ENCODE measurements around the gene NIPAL3.
A peak's percentile ranks its signal among the peaks of the same experiment; 100 is the strongest.
"Not testable (repeated sequence)": the region's sequence is repeated elsewhere in the genome, so short reads cannot be mapped to it uniquely, and the experiment has no call there.

The NIPAL3 gene

GRCh38 chr1:24425441-24425840, 9.8 kb downstream of the NIPAL3 start:
- DNase-seq = no peak

GRCh38 chr1:24425922-24426321, 10.3 kb downstream of the NIPAL3 start:
- DNase-seq = no peak

- no peak for DNase-seq
Observed at GRCh38 chr1:24426744-24427544, 11.3 kb downstream of the NIPAL3 start.

GRCh38 chr1:24427545-24427862, 11.9 kb downstream of the NIPAL3 start:
- no peak for DNase-seq

GRCh38 chr1:24435782-24436365, 20.3 kb downstream of the NIPAL3 start:
- DNase-seq = no peak

GRCh38 chr1:24437631-24438396, 22.2 kb downstream of the NIPAL3 start:
- DNase-seq = no peak

- DNase-seq = no peak
Observed at GRCh38 chr1:24438423-24438901, 22.9 kb downstream of the NIPAL3 start.

GRCh38 chr1:24440436-24440835, 24.8 kb downstream of the NIPAL3 start:
- DNase-seq = no peak

GRCh38 chr1:24441480-24441879, 25.9 kb downstream of the NIPAL3 start:
- DNase-seq = no peak

- no peak for DNase-seq
Observed at GRCh38 chr1:24441996-24442668, 26.5 kb downstream of the NIPAL3 start.

GRCh38 chr1:24442764-24443163, 27.2 kb downstream of the NIPAL3 start:
- DNase-seq = no peak

GRCh38 chr1:24443241-24443656, 27.6 kb downstream of the NIPAL3 start:
- DNase-seq = no peak

- DNase-seq = not testable (repeated sequence)
Observed at GRCh38 chr1:24446446-24446845, 30.8 kb downstream of the NIPAL3 start.

- DNase-seq = no peak
Observed at GRCh38 chr1:24450316-24450715, 34.7 kb downstream of the NIPAL3 start.

GRCh38 chr1:24450857-24451397, 35.3 kb downstream of the NIPAL3 start:
- DNase-seq = no peak

GRCh38 chr1:24451746-24452145, 36.1 kb downstream of the NIPAL3 start:
- DNase-seq = no peak

- no peak for DNase-seq
Observed at GRCh38 chr1:24452922-24453485, 37.4 kb downstream of the NIPAL3 start.

GRCh38 chr1:24454673-24455072, 39.1 kb downstream of the NIPAL3 start:
- no peak for DNase-seq

- no peak for DNase-seq
Observed at GRCh38 chr1:24455272-24455671, 39.7 kb downstream of the NIPAL3 start.

GRCh38 chr1:24457866-24458265, 42.3 kb downstream of the NIPAL3 start:
- DNase-seq = no peak

GRCh38 chr1:24459551-24460266, 44.1 kb downstream of the NIPAL3 start:
- peak; percentile 66 for DNase-seq

GRCh38 chr1:24462128-24462527, 46.5 kb downstream of the NIPAL3 start:
- peak; percentile 48 for DNase-seq
